ENCODE results near the gene TEX14. TPM values are rescaled to one million over a fixed set of nuclear protein-coding genes. Genes with fewer than 3 reads are reported as not detected.

Gene TEX14
- total RNA-seq, 1 donor from 2014 or later = not detected

DNA sequence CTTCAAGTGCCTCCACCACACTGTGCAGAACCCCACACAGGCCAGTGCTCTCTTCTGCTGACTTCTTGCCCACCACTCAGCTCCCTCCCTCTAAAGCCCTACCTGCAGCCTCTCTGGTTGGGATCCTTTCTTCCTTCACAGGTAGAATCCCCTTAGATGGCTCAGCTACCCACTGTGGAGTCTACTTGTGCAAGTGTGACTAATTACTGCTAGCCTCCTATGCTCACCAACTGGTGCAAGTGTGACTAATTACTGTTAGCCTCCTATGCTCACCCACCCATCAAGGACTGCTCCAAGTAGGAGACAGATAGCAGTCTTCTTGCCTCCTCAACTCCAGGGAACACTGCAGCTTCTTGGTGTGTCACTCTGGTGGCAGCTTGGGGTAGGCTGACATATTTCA, 43.6 kb downstream of the TEX14 start:
- no peak for DNase-seq (ENCODE audit: extremely low spot score in 2 of 2)
- no peak overlapping the region for H3K27ac ChIP-seq
- H3K27me3 ChIP-seq = no peaks in the 10 kb centered on the region
- no peak overlapping the region for H3K4me3 ChIP-seq
- H3K36me3 ChIP-seq = no peaks in the 10 kb centered on the region
- intact Hi-C loops (cut with DNase I) = no loop called here
- no peaks in the 10 kb centered on the region for H3K4me1 ChIP-seq
- H3K9me3 ChIP-seq = no peaks in the 10 kb centered on the region
- no peak for TF ChIP-seq CTCF (IDR thresholded peaks at IDR 0.05)
- TF ChIP-seq POLR2A (IDR thresholded peaks at IDR 0.05) = no peak
- no peak for TF ChIP-seq POLR2AphosphoS5 (IDR thresholded peaks at IDR 0.05; ENCODE audit: insufficient read depth in 1 of 2, low read depth in 1 of 2)

- no peak overlapping the region for H3K4me3 ChIP-seq
Observed at GRCh38 chr17:58643147-58643546, 48.7 kb downstream of the TEX14 start.

DNA sequence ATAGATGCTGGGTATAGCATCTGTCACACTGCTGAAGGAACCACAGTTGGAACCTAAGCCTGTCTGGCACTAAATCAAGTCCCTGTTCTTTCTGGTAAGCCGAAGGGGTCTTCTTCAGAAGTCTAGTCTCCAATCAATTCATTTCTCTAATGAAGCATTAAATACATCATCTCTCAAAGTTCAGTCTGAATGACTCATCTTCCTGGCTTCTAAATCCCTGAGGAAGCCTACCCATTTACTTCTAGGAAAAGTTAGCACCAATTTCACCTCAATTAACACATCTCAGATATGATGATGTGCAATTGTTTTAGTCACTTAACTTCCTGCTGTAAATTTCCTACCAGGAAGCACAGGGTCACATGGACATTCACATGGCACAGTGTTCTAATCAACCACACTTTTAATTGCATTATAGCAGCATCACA, 49.9 kb downstream of the TEX14 start:
- intact Hi-C loops (cut with DNase I) = no loop called here
- Histone ChIP-seq H3K4me1 (no peaks in the 10 kb centered on the region), H3K27ac (no peak overlapping the region), H3K27me3 (no peaks in the 10 kb centered on the region), H3K4me3 (no peak overlapping the region), H3K36me3 (no peaks in the 10 kb centered on the region), H3K9me3 (no peaks in the 10 kb centered on the region)
- DNase-seq (ENCODE audit: extremely low spot score in 2 of 2) = no peak
- TF ChIP-seq CTCF (IDR thresholded peaks at IDR 0.05) (no peak), POLR2AphosphoS5 (IDR thresholded peaks at IDR 0.05; ENCODE audit: insufficient read depth in 1 of 2, low read depth in 1 of 2) (peak in 1 of 2 donors; percentile 26), POLR2A (IDR thresholded peaks at IDR 0.05) (no peak)

More at GRCh38 chr17:58643147-58643546, 48.7 kb downstream of the TEX14 start:
- Histone ChIP-seq H3K27ac (no peak overlapping the region), H3K27me3 (no peaks in the 10 kb centered on the region), H3K9me3 (no peaks in the 10 kb centered on the region), H3K4me1 (no peaks in the 10 kb centered on the region), H3K36me3 (no peaks in the 10 kb centered on the region)
- TF ChIP-seq POLR2AphosphoS5 (IDR thresholded peaks at IDR 0.05; ENCODE audit: insufficient read depth in 1 of 2, low read depth in 1 of 2) = no peak
- no peak for TF ChIP-seq CTCF (IDR thresholded peaks at IDR 0.05)
- TF ChIP-seq POLR2A (IDR thresholded peaks at IDR 0.05) = no peak
- DNase-seq (ENCODE audit: extremely low spot score in 2 of 2) = no peak
- intact Hi-C loops (cut with DNase I) = no loop called here

- no peaks in the 10 kb centered on the region for H3K27me3 ChIP-seq
- TF ChIP-seq CTCF (IDR thresholded peaks at IDR 0.05) (no peak), POLR2AphosphoS5 (IDR thresholded peaks at IDR 0.05; ENCODE audit: insufficient read depth in 1 of 2, low read depth in 1 of 2) (no peak), POLR2A (IDR thresholded peaks at IDR 0.05) (no peak)
- no peaks in the 10 kb centered on the region for H3K9me3 ChIP-seq
- intact Hi-C loops (cut with DNase I) = no loop called here
- H3K4me3 ChIP-seq = no peak overlapping the region
- no peak overlapping the region for H3K27ac ChIP-seq
- H3K4me1 ChIP-seq = no peaks in the 10 kb centered on the region
- no peak for DNase-seq (ENCODE audit: extremely low spot score in 2 of 2)
- no peaks in the 10 kb centered on the region for H3K36me3 ChIP-seq
Observed at GRCh38 chr17:58640202-58640601, 51.6 kb downstream of the TEX14 start.

- H3K36me3 ChIP-seq = no peaks in the 10 kb centered on the region
- intact Hi-C loops (cut with DNase I) = no loop called here
- TF ChIP-seq POLR2AphosphoS5 (IDR thresholded peaks at IDR 0.05; ENCODE audit: insufficient read depth in 1 of 2, low read depth in 1 of 2) (no peak), POLR2A (IDR thresholded peaks at IDR 0.05) (no peak), CTCF (IDR thresholded peaks at IDR 0.05) (no peak)
- no peaks in the 10 kb centered on the region for H3K9me3 ChIP-seq
- H3K4me3 ChIP-seq = no peak overlapping the region
- no peaks in the 10 kb centered on the region for H3K27me3 ChIP-seq
- H3K27ac ChIP-seq = no peak overlapping the region
- no peak for DNase-seq (ENCODE audit: extremely low spot score in 2 of 2)
- H3K4me1 ChIP-seq = no peaks in the 10 kb centered on the region
Observed at GRCh38 chr17:58639681-58640080, 52.2 kb downstream of the TEX14 start.
